Brain microvascular endothelial cell (primary cell): ENCODE measurements around the gene PCGF2.

Experiments used
- DNase-seq: peaks from one replicate; pipeline ENCODE4 v3.0.0-alpha.2; 2020
- H3K27ac ChIP-seq: fragments of 250-450 bp; sonication (Bioruptor Pico); 2 replicates; pipeline ENCODE4 v1.5.1; 2020; ENCODE audit warnings: mild to moderate bottlenecking, moderate library complexity
- H3K27me3 ChIP-seq: fragments of 250-450 bp; sonication (Bioruptor Pico); replicated peaks from 2 replicates; pipeline ENCODE4 v1.5.1; 2020; ENCODE audit warnings: mild to moderate bottlenecking
- H3K36me3 ChIP-seq: fragments of 250-450 bp; sonication (Bioruptor Pico); replicated peaks from 2 replicates; pipeline ENCODE4 v1.5.1; 2020; ENCODE audit warnings: mild to moderate bottlenecking
- H3K4me3 ChIP-seq: 2 replicates; pipeline ENCODE4 v1.5.1; 2011; ENCODE audit warnings: low read depth, mild to moderate bottlenecking, control low read depth, low read length, moderate library complexity
- CTCF ChIP-seq: IDR thresholded peaks from 2 replicates; pipeline ENCODE4 v1.5.1; 2011; ENCODE audit warnings: low read depth, mild to moderate bottlenecking, moderate library complexity, low read length, control low read depth, inconsistent platforms; ENCODE audit errors: missing control alignments
- in situ Hi-C: cut with HindIII; loops from 2 replicates; pipeline ENCODE4 v1.10.0; 2017; ENCODE audit warnings: low sequenced_read_pairs, low pct_ligation_motif_present

Gene PCGF2

GRCh38 chr17:38739305-38739704 lies 8.8 kb downstream of the PCGF2 start:
- no peaks in the 10 kb centered on the region for H3K27me3 ChIP-seq
- TF ChIP-seq CTCF: no peak
- H3K27ac ChIP-seq: no peak overlapping the region
- in situ Hi-C loops: no loop called here
- no peak for DNase-seq
- no peak overlapping the region for H3K4me3 ChIP-seq
- H3K36me3 ChIP-seq: peaks cover 47% of the 10 kb centered on the region

- no peak for DNase-seq
- no peak overlapping the region for H3K27ac ChIP-seq
- H3K27me3 ChIP-seq: no peaks in the 10 kb centered on the region
- H3K4me3 ChIP-seq: no peak overlapping the region
- H3K36me3 ChIP-seq: peaks cover 50% of the 10 kb centered on the region
- in situ Hi-C loops: no loop called here
- no peak for TF ChIP-seq CTCF
These were observed 9.4 kb downstream of the PCGF2 start for GRCh38 chr17:38738686-38739085.

- in situ Hi-C loops: no loop called here
- Histone ChIP-seq H3K27ac (no peak overlapping the region), H3K36me3 (peaks cover 50% of the 10 kb centered on the region), H3K4me3 (no peak overlapping the region), H3K27me3 (no peaks in the 10 kb centered on the region)
- DNase-seq: no peak
- no peak for TF ChIP-seq CTCF
These were observed 10.0 kb downstream of the PCGF2 start for GRCh38 chr17:38738007-38738662.

DNA sequence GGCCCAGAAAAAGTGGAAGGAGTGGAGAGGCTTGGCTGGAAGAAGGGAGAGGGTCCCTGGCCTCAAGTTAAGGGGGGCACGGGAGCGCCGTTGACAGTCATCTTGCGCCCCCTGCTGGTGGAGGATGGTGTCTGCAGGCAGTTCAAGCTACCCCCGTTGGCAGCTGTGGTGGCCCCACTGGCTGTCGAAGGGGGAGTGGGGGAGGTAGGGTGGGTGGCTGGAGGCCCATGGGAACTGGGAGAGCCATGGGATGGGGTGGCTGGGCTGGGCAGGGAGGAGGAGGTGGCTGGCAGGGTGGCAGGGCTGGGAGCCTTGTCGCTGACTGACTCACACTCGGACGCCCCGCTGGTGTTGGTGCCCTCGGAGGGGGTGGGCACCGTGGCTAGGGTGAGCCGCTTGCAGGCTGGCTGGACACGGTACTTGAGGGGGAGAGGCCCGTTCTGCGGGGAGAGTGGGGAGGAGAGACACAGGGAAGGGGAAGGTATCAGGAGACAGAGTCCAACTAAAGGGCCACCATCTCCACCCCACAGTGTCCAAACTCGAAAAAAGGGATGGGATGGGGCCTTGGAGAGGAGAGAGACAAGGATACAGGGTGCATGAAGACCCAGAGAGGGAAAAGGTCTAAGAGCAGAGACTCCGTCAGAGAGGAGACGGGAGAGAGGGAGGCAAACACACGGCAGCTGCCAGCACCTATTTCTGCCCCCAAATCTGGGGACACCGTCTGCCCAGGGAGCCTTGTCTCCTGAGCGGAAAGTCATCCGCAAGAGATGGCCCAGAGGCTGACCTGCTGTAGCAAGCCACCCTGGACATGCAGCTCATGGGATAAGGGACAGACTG lies 12.8 kb downstream of the PCGF2 start:
- H3K27ac ChIP-seq: no peak overlapping the region
- H3K4me3 ChIP-seq: no peak overlapping the region
- H3K27me3 ChIP-seq: no peaks in the 10 kb centered on the region
- peak; percentile 96 for TF ChIP-seq CTCF
- H3K36me3 ChIP-seq: peaks cover 50% of the 10 kb centered on the region
- DNase-seq: no peak
- in situ Hi-C loops: no loop called here

- H3K27me3 ChIP-seq: no peaks in the 10 kb centered on the region
- in situ Hi-C loops: no loop called here
- peaks cover 43% of the 10 kb centered on the region for H3K36me3 ChIP-seq
- no peak overlapping the region for H3K27ac ChIP-seq
- H3K4me3 ChIP-seq: no peak overlapping the region
- no peak for DNase-seq
- peak; percentile 50 for TF ChIP-seq CTCF
These were observed 13.9 kb downstream of the PCGF2 start for GRCh38 chr17:38733982-38734973.
